ENCODE data around the gene MAPK8IP2. TPM values are rescaled to one million over a fixed set of nuclear protein-coding genes. Genes with fewer than 3 reads are reported as not detected.

The MAPK8IP2 gene
- total and polyA plus RNA-seq, 2 of the 13 experiments (the other 11 are each of a cell fraction or from before 2014, with no cell fraction given): 1.3 to 2.6 TPM

DNA sequence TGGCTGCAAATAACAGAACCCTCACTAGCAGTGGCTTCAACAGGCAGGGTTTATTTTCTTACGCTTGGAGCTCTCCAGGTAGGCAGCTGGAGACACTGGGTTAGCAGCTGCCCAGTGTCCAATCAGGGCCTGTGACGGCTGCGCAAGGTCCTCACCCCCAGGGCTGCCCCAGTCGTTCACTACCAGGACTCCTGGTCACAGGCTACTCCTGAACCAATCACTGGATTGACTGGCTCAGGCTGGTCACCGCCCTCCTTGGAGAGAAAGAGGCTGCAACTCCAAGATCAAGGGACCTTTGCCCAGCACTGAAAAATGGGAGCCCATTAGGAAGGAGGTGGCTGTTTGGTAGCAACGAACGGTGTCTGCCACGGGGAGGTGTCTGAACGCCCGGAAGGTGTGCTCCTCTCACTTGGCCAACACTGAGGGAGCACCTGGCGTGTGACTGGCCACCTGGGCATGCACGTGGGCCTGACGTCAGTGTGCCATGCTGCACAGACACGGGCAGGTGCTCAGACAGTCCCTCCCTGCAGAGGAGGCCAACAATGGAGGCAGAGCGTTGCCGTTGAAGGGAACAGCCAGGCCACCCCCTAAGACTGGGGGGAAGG lies 22.2 kb downstream of the MAPK8IP2 start (continued):
- no peak for TF ChIP-seq ZNF460 (CRISPR knock-in tag; IDR thresholded peaks at IDR 0.05; ENCODE audit: borderline replicate concordance)
- 0 out of 2 replicates have a peak, but pooled peaks have one; percentile 7 for TF ChIP-seq ISL2 (CRISPR knock-in tag; IDR thresholded peaks at IDR 0.05)
- no peak for TF ChIP-seq SIX1 (CRISPR knock-in tag; IDR thresholded peaks at IDR 0.05; ENCODE audit: borderline replicate concordance)
- TF ChIP-seq, protein P1, sequence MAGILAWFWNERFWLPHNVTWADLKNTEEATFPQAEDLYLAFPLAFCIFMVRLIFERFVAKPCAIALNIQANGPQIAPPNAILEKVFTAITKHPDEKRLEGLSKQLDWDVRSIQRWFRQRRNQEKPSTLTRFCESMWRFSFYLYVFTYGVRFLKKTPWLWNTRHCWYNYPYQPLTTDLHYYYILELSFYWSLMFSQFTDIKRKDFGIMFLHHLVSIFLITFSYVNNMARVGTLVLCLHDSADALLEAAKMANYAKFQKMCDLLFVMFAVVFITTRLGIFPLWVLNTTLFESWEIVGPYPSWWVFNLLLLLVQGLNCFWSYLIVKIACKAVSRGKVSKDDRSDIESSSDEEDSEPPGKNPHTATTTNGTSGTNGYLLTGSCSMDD (CRISPR knock-in tag; IDR thresholded peaks at IDR 0.05): no peak
- no peak for TF ChIP-seq ZNF616 (CRISPR knock-in tag; IDR thresholded peaks at IDR 0.05; ENCODE audit: low read depth)
- TF ChIP-seq RARA (CRISPR knock-in tag; IDR thresholded peaks at IDR 0.05): no peak
- TF ChIP-seq ZNF451 (CRISPR knock-in tag; IDR thresholded peaks at IDR 0.05): 0 out of 2 replicates have a peak, but pooled peaks have one; percentile 69
- no peak for TF ChIP-seq ZBTB46 (CRISPR knock-in tag; IDR thresholded peaks at IDR 0.05; ENCODE audit: borderline replicate concordance)
- no peak for TF ChIP-seq ZNF670 (CRISPR knock-in tag; IDR thresholded peaks at IDR 0.05; ENCODE audit: borderline replicate concordance)
- TF ChIP-seq DPF2 (CRISPR knock-in tag; IDR thresholded peaks at IDR 0.05; ENCODE audit: borderline replicate concordance, low read depth): no peak
- TF ChIP-seq CCDC6 (CRISPR knock-in tag; IDR thresholded peaks at IDR 0.05): no peak
- TF ChIP-seq ZHX1 (CRISPR knock-in tag; IDR thresholded peaks at IDR 0.05; ENCODE audit: low read depth): peak; percentile 43; the same call in 1 of the 2 replicates
- TF ChIP-seq ZNF101 (CRISPR knock-in tag; IDR thresholded peaks at IDR 0.05; ENCODE audit: borderline replicate concordance, low read depth): no peak
- no peak for TF ChIP-seq ZNF589 (CRISPR knock-in tag; conservative IDR thresholded peaks at IDR 0.05)
- TF ChIP-seq, protein P2, sequence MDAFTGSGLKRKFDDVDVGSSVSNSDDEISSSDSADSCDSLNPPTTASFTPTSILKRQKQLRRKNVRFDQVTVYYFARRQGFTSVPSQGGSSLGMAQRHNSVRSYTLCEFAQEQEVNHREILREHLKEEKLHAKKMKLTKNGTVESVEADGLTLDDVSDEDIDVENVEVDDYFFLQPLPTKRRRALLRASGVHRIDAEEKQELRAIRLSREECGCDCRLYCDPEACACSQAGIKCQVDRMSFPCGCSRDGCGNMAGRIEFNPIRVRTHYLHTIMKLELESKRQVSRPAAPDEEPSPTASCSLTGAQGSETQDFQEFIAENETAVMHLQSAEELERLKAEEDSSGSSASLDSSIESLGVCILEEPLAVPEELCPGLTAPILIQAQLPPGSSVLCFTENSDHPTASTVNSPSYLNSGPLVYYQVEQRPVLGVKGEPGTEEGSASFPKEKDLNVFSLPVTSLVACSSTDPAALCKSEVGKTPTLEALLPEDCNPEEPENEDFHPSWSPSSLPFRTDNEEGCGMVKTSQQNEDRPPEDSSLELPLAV (CRISPR knock-in tag; conservative IDR thresholded peaks at IDR 0.05; ENCODE audit: low read depth): no peak
- TF ChIP-seq NFIB (CRISPR knock-in tag; IDR thresholded peaks at IDR 0.05; ENCODE audit: borderline replicate concordance): no peak
- TF ChIP-seq PRDM10 (CRISPR knock-in tag; IDR thresholded peaks at IDR 0.05; ENCODE audit: low read depth): no peak; the same call in 1 of the 2 replicates
